LNCAP (cell line): ENCODE data around the gene VPS35.

Experiments
- CTCF ChIP-seq: fragments of 450-650 bp; IDR thresholded peaks from 2 replicates; pipeline ENCODE4 v1.5.1; 2017; ENCODE audit warnings: mild to moderate bottlenecking

The VPS35 gene

GRCh38 chr16:46638947-46639925, 49.7 kb downstream of the VPS35 start:
- TF ChIP-seq CTCF, result no peak

- no peak for TF ChIP-seq CTCF
Observed at GRCh38 chr16:46632778-46633733, 55.9 kb downstream of the VPS35 start.

GRCh38 chr16:46629331-46630219, 59.4 kb downstream of the VPS35 start:
- TF ChIP-seq CTCF, result peak; percentile 59

GRCh38 chr16:46627746-46628145, 61.2 kb downstream of the VPS35 start:
- TF ChIP-seq CTCF, result no peak

GRCh38 chr16:46621934-46622676, 66.9 kb downstream of the VPS35 start:
- TF ChIP-seq CTCF, result no peak

- TF ChIP-seq CTCF, result no peak
Observed at GRCh38 chr16:46621006-46621933, 67.7 kb downstream of the VPS35 start, which contains the start of gene SHCBP1. TSS of gene SHCBP1 (minus strand) at chr16:46621379. CDS start at chr16:46621359, 20 bp downstream.
